MM.1S (cell line): ENCODE results near the gene CHRNB4.

Experiments
- EZH2 ChIP-seq: fragments of 300-600 bp; sonication (generic); optimal IDR thresholded peaks from 2 replicates; pipeline ENCODE3; 2017; ENCODE audit warnings: low read depth, mild to moderate bottlenecking, antibody characterized with exemption, low read length, mixed read lengths
- EZH2phosphoT487 ChIP-seq: fragments of 300-600 bp; sonication (generic); IDR thresholded peaks from 2 replicates; pipeline ENCODE4 v1.6.1; 2018; ENCODE audit warnings: antibody characterized with exemption, low read length
- TF ChIP-seq, protein P1 (sequence below): fragments of 300-600 bp; sonication (generic); IDR thresholded peaks from 2 replicates; pipeline ENCODE4 v1.5.1; 2016; ENCODE audit warnings: antibody characterized with exemption, low read length, mixed read lengths

DNA sequence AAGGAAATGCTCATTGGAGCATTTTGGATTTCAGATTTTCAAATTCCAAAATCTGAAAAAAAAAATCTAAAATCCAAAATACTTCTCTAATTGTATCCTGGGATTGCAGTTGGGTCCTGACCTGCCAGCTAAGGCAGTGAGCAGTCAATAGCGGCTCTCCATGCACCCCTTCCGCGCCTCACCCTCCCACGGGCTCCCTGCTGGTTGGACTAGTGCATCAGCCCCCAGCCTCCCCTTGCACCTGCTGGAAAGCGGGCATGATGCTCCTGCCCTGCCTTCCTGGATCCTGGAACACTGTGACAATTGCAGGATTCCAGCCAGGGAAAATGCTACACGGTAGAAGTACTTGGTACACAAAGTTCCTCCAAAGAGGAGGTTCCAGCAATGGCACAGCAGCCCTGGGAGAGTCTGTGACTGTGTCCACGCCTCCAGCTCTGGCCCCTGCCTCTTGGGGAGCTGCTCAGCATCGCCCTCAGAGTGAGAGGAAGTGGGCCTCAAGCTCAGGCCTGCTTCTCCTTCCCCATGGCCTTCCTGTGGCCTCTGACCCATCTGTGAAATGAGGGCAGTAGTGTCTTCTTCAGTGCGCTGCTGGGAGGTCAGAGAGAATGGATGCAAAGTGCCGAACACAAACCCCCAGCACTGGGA is 39.5 kb upstream of the CHRNB4 start:
- TF ChIP-seq, protein P1, sequence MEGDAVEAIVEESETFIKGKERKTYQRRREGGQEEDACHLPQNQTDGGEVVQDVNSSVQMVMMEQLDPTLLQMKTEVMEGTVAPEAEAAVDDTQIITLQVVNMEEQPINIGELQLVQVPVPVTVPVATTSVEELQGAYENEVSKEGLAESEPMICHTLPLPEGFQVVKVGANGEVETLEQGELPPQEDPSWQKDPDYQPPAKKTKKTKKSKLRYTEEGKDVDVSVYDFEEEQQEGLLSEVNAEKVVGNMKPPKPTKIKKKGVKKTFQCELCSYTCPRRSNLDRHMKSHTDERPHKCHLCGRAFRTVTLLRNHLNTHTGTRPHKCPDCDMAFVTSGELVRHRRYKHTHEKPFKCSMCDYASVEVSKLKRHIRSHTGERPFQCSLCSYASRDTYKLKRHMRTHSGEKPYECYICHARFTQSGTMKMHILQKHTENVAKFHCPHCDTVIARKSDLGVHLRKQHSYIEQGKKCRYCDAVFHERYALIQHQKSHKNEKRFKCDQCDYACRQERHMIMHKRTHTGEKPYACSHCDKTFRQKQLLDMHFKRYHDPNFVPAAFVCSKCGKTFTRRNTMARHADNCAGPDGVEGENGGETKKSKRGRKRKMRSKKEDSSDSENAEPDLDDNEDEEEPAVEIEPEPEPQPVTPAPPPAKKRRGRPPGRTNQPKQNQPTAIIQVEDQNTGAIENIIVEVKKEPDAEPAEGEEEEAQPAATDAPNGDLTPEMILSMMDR: no peak
- no peak for TF ChIP-seq EZH2
- TF ChIP-seq EZH2phosphoT487: no peak
